Stimulated activated CD4-positive, alpha-beta T cell treated with anti-CD3 and anti-CD28 coated beads, Interleukin-4, amount 100 ng/mL, for 48 hours (primary cell): ENCODE measurements around the gene CA10.

ENCODE experiments used
- DNase-seq, 2 donors: peaks; one replicate each; pipeline ENCODE4 v3.0.0-alpha.2; 2020; ENCODE audit warnings: low read depth in 2 of 2

Gene CA10

GRCh38 chr17:51954232-51954765, 204.2 kb downstream of the CA10 start:
- no peak for DNase-seq

- no peak for DNase-seq
Measured at GRCh38 chr17:51951741-51952140, 206.8 kb downstream of the CA10 start.

GRCh38 chr17:51948128-51948527, 210.4 kb downstream of the CA10 start:
- DNase-seq, result no peak

GRCh38 chr17:51947160-51947735, 211.3 kb downstream of the CA10 start:
- DNase-seq, result no peak

GRCh38 chr17:51946311-51946710, 212.2 kb downstream of the CA10 start:
- DNase-seq, result no peak

- no peak for DNase-seq
Measured at GRCh38 chr17:51941272-51941671, 217.2 kb downstream of the CA10 start.

GRCh38 chr17:51937264-51937663, 221.2 kb downstream of the CA10 start:
- no peak for DNase-seq

GRCh38 chr17:51935477-51935876, 223.0 kb downstream of the CA10 start:
- DNase-seq, result no peak

- DNase-seq, result no peak
Measured at GRCh38 chr17:51933647-51934046, 224.9 kb downstream of the CA10 start.

GRCh38 chr17:51926448-51926847, 232.1 kb downstream of the CA10 start:
- DNase-seq, result no peak

- no peak for DNase-seq
Measured at GRCh38 chr17:51921500-51921899, 237.0 kb downstream of the CA10 start.

GRCh38 chr17:51914577-51914976, 243.9 kb downstream of the CA10 start:
- DNase-seq, result no peak

GRCh38 chr17:51913491-51914205, 244.9 kb downstream of the CA10 start:
- DNase-seq, result no peak

- no peak for DNase-seq
Measured at GRCh38 chr17:51912939-51913338, 245.6 kb downstream of the CA10 start.

- DNase-seq, result no peak
Measured at GRCh38 chr17:51911237-51911636, 247.3 kb downstream of the CA10 start.

- DNase-seq, result no peak
Measured at GRCh38 chr17:51909971-51910370, 248.5 kb downstream of the CA10 start.

- no peak for DNase-seq
Measured at GRCh38 chr17:51908841-51909537, 249.5 kb downstream of the CA10 start.

GRCh38 chr17:51907041-51907440, 251.5 kb downstream of the CA10 start:
- no peak for DNase-seq

- no peak for DNase-seq
Measured at GRCh38 chr17:51904379-51904778, 254.1 kb downstream of the CA10 start.

GRCh38 chr17:51901242-51901641, 257.3 kb downstream of the CA10 start:
- DNase-seq, result no peak

- no peak for DNase-seq
Measured at GRCh38 chr17:51891936-51892335, 266.6 kb downstream of the CA10 start.

GRCh38 chr17:51890710-51891109, 267.8 kb downstream of the CA10 start:
- DNase-seq, result no peak

- DNase-seq, result no peak
Measured at GRCh38 chr17:51888816-51889215, 269.7 kb downstream of the CA10 start.
